Fibroblast of skin of abdomen (primary cell): ENCODE results near the gene NUDT14.

ENCODE experiments used
- DNase-seq: peaks from one replicate; pipeline ENCODE4 v3.0.0-alpha.2; 2013

NUDT14 gene

DNA sequence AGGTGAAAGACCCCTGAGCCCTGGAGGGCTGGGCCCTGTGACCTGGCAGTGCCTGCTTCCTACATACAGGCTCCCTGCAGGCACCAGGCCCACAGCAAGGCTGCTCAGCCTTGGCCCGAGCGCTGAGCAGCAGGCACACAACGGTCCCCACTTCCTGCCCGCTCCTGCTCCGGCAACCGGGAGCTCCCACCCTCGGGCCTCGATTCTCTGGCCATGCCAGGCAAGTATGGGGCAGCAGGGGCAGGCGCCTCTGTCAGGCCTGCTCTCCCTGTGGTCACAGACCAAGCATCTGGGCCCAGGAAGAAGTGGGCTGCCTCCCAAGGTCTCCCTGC is 30.6 kb upstream of the NUDT14 start:
- no peak for DNase-seq

DNA sequence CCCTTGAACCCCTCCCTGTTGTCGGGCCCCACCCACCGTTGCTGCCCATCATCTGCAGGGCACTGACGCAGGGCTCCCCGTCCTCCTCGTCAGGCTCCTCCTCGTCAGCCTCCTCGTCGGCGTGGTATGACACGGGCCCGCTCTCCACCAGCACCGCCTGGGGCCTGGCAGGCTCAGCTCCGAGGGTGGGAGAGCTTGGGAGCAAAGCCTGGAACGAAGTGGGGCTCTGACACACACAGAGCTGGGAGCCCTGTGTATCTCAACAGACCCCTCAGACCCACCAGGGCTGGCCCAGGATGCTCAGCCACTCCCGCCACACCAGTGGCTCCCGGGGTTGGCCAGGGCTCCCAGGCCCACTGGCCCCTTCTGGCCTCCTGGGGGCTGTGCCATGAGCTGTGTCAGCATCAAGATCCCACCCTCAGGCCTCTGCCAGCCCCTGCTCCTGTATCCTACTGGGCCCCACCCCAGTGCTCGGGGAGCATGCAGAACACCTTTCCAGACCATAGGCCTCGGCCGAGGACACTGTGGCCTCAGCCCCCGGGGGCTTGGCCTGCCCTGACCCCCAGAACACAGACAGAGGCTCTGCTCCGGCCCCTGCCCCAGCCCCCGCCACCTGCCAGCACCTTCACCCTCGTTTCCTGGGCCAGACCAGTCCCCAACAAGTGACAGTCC is 30.1 kb upstream of the NUDT14 start:
- no peak for DNase-seq

DNA sequence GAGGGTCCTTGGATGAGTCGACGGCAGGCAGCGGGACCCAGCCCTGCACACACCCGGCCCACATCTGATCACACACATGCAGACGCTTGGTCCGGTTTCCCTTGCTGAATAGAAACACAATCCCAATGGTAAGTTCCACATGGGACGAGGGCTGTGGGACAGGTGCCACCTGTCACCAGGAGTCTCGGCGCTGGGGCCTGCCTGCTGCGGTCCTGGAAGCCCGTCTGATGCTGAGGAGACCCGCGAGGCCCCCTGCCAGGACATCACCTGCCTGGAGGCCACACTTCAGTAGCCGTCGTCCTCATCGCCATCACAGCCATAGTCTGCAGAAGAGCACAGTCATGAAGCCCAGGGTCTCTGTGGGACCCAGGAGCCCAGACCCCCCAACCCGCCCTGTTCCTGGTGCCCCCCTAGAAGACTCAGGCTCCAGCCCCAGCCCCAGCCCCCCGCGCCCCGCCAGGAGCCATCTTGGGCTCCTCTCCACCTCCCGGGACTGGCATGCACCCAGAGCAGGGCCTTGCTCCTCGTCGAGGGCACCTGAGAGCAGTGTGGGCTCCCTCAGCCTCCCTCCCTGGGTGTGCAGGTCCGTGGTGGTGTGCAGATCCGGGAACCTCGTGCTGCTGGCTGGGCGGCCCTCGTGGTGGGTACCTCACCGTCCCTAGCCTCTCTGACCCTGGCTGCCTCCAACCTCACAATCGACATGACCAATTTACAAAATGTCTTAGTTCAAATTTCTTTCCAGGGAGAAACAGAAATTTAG is 29.3 kb upstream of the NUDT14 start:
- no peak for DNase-seq

DNA sequence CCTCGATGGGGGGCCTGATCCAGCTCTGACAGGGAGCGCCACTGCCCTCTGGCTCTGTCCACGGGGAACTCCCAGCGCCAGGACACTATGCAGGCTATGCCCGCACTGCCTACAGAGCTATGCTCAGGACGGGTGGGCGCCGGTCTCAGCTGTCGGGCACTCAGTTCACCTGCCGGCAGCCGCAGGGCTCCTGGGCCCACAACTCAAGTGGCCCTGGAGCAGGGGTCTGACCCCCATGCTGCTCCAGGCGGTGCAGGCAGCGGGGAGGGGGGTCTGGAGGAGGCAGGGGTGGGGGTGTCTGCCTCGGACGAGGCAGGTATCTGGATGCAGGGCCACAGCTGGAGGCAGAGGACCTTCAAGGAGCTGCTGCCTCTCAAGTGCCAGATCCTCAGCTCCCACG is 28.5 kb upstream of the NUDT14 start:
- DNase-seq, result no peak

DNA sequence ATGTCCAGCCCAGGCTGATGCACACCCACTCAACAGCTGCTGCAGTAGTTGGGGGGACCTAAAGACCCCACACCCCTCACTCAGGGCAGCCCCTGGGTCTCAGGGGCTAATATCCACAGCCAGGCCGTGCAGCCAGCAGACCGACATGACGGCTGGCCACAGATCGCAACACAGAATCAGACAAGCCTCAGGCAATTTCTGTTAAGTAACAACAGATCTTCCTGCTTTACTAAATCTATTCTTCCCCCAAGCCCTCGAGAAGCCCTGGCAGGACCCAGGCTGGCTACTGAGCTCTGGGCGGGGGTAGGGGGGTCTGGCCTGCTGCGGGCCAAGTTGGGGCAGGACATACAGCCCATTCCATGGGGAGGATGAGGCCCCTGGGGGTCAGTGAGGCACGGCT is 28.0 kb upstream of the NUDT14 start:
- DNase-seq, result no peak

DNA sequence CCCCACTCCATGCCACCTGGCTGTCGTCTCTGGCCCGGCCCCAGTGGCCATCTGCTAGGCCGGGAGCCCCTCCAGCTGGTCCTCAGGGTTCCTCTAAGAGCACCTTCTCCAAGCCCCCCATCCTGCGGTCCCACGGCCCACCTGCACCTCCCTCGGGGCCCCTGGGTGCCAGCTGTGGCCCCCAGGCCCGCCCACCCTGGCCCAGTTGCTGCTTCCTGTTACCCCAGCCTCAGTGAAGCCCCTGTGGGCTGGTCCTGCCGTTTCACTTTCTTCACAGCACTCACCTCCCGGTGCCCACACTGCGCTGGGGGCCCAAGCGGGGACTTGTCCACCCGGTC is 27.6 kb upstream of the NUDT14 start:
- DNase-seq, result no peak

DNA sequence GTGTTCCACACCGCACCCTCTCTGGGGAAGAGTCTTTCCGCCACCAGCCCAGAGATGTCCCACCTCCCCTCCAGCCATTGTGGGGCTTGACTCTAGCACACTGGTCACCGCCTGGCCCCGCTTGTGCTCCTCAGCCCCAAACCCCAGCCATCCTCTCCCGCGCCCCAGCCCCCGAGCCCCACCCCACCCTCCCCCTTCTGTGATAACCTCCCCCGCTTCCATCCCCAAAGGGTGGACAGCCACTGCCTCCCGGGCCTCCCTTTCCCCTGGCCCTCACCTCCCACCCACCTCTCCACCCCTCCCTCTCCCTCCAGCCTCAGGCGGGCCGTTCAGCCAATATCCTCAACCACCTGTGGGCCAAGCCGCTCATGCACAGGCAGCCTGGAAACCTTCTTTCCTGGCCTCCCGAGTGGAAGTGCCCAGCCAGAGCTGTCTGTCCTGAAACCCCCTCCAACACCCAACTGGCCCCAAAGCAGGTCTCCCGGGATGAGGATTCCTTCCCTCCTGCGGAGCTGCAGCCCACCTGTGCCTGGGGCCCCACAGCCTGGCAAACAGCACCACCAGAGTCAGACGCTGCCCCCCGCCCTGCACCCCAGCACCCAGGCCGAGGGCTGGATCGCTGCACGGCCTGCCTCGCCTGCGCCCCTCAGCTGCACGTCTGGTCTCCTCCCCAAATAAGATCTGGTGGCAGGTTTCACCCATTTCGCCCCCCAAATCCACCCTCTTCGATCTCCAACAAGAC is 27.1 kb upstream of the NUDT14 start:
- DNase-seq, result no peak

DNA sequence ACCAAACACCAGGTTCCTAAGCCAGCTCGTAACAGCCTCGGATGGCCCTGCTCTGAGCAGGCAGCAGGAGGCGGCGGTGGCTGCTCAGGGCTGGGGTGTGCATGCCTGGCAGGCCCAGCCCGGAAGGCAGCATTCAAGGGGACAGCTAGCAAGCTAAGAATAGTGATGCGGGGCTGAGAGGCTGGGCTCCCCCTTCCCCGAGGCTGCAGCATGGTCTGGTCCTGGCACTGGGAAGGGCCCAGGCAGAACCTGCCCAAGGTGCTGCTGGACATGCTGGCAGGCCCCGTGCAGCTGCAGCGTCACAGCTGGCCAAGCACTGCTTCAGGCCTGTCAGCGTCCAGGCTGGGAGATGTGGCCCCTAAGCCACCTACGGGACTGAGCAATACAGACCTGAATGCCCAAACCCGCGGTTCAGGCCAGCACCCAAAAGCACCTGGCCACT is 26.4 kb upstream of the NUDT14 start:
- DNase-seq, result no peak

DNA sequence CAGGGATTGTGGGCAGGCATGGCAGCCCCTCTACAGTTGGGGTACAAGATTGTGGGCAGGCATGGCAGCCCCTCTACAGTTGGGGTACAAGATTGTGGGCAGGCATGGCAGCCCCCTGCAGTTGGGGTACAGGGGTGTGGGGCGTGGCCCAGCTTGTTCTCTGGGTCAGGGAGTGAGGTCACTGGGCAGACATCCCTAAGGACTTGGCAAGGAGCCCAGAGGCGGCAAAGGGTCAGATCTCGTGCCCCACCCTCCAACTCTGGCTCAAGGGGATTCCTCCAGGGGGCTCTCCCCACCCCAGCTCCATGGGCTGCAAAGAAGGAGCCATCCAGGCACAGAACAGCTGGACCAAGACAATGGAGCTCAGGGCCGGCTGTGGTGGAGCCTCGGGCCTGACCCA is 25.8 kb upstream of the NUDT14 start:
- no peak for DNase-seq

DNA sequence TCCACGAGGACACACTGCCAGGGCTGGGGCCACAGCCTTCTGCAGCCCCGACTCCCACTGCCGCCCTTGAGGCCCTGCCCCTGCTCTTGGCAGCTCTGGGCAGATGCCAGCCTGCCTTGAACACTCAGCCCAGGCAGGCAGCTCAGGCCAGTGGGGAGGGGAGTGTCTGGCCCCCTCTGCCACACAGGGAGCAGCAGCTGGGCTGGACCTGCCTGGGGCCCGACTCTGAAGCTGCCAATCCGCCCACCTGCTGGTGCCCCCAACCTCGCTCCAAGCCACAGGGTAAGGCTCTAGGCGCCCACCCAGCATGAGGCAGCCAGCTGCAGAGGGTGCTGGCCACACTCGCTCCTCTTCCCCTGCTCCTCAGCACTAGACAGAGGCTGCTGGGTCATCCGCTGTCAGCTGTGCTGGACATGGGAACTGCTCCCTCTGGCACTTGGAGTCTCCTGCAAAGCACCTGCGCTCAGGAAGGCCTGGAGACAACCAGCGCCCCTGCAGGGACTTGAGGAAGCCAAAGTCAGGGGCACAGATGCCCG is 24.6 kb upstream of the NUDT14 start:
- no peak for DNase-seq

DNA sequence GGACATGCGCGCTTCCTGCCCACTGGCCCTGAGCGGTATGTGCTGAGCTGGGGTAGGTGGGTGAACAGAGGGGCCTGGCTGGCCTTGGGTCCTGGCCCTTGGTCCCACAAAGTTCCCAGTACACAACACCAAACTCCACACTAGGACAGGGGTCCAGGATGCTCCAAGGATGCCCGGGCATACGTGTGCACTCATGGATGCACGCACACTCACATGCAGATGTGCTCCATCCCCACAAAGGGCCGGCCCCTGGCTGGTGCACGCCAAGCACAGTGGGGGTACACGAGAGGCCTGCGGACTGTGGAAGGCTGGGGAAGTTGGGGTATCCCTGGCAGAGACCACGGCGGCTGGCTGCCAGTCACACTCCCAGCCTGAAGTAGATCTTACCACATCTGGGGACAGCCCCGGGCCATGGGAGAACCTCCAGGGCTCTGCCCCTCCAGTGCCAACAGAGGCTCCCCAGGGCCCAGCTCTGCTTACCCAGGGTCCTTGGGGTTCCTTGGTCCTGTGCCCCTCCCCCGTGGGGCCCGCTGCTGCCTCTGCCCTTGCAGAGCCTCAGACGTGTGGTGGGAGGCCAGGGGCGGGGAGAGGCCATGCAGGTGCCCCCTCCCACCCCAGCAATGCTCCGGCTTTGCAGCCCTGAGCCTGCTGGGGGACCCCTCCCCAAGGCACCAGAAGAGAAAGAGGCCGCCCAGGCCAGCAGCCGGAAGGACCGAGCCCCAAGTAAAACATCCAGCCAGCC is 24.0 kb upstream of the NUDT14 start:
- DNase-seq, result no peak

DNA sequence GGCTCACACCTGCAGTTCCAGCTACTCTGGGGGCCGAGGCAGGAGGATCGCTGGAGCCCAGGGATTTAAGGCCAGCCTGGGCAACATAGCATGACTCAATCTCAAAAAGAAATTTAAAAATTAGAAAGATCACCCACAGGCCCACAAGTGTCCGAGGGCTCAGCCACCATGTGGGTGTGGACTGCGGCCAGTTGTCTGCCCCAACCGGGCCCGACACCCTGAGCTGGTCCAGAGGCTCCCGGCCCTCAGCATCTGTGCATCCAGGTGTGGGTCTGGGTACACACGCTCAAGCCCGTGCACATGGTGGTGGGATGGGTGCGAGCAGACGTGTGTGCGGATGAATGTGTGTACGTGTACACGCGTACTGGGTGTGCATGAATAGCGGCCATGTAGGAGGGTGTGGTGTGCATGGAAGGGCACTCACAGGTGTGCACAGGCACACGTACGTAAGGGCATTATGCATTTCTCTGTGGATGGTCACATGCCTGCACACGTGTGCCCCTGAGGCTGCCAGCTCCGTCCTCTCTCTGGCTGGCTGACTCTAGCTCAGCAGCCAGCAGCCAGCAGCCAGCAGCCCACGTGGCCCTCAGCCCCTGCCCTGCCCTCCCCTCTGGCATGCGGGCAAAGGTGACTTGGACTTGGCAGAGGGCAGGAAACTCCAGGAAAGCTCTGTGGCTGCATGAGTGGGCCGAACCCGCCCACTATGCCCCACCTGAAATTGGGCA is 23.3 kb upstream of the NUDT14 start:
- DNase-seq, result no peak

DNA sequence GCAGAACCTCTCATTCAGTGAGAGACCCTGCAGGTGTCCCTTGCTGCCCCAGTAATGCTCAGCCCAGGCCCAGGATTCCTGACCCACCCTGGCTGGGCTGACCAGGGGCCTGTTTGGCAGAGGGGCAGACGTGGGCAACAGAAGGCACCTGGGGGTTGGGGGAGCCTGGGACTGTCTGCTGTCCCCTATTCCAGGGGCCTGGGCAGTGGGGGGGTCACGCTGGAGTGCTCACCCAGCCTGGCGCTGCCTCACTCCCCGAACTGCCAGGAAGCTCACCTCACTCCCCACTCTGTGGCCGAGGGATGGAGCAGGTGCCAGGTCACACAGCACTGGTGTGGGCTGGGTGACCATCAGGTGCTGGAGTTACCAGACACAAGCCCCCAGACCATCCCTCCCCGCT is 22.6 kb upstream of the NUDT14 start:
- DNase-seq, result no peak

DNA sequence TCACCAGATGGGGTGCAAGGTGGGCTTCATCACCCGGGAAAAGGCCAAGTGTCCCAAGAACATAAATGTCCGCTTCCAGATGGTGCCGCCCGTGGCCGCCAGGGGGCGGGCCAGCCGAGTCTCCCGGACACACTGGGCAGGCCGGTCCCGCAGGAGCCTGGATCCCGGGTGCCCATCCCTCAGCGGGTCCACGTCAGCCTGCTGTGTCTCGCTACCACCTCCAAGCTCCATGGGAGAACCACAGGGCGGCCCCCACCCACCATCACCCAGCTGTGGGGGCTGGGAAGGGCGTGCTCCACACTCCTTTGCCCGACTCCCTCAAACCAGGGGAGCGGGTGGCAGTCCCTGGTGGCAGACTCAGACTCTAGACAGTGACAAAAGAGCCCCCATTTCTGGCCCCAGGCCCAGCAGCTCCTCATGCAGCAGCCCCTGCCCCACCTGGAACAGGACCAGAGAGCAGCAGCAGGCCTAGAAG is 22.0 kb upstream of the NUDT14 start:
- peak; percentile 58 for DNase-seq

DNA sequence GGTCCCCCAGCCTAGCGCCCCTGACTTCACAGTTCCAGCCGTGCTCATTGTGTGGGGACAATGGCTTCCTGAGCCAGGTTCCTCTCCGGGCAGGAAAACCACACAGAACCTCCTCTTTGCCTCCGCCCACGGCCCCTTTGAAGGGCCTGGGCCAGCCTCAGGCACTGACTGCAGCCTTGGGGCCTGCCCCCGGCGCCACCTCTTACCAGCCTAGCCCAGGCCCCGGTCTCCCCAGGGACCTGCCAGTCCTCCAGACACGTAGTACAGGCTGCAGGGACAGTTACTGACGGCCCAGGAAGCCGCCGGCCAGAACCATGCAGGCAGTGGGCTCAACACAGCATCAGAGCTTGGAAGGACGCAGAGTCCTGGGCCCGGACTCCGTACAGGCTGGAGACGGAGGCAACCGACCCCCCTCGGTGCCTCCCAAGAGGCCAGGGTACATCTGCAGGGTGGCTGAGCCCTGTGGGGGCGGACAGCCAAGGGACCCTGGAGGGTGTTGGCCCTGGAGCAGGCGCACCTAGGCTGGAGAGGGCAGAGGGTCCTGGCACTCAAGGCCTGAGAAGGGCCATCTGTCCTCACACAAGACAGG is 20.9 kb upstream of the NUDT14 start:
- no peak for DNase-seq

DNA sequence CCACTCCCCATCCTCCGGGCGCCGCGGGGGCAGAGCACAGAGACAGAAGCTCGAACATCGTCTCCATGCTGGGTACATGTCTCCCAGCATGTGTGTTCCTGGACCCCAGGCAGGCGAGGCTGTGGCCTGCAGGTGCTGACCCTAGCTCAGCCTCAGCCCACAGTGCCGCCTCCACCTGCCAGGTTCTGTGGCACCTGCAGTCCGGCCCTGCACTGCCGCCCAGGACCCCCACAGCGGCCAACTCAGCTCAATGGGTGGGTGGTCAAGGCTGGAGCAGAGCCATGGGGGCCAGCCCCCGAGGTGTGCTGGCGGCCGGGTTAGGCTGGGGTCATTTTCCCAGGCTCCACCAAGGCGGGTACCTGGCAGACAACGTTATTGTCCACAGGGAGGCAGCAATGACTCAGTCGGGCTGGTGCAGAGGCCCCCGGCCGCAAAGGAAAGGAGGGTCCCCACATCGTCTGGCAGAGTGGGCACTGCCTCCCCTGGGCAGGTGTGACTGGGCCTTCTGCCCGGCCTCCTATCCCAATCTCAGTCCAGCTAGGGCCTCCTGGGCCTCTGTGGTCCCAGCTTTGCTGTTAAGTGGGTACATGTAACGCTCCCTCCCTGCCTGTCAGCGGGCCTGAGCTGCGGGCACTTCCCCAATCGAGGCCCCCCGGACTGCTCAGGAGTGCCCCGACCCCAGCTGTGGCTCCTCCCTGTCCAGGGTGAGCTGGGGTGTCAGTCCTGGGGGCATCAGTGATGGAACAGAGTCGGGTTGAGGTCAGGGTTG is 20.2 kb upstream of the NUDT14 start:
- no peak for DNase-seq

DNA sequence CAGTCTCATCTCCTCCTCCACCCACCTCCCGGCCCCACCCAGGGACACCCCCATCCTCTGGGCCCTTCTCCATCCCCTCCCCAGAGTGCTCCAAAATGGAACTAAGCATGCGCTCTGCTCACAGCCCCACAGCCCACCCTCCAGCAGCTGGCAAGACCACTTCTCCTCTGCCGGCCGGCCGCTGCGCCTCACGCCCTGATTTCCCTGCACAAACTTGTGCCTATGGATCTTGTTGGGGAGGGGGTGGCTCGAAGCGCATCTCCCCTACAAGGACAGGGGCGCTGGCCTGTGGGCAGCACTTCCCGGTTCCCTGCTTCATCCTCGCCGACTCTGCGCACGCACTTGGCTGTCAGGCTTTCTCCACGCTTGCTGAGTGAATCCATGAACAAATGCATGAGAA is 19.5 kb upstream of the NUDT14 start:
- DNase-seq, result no peak

DNA sequence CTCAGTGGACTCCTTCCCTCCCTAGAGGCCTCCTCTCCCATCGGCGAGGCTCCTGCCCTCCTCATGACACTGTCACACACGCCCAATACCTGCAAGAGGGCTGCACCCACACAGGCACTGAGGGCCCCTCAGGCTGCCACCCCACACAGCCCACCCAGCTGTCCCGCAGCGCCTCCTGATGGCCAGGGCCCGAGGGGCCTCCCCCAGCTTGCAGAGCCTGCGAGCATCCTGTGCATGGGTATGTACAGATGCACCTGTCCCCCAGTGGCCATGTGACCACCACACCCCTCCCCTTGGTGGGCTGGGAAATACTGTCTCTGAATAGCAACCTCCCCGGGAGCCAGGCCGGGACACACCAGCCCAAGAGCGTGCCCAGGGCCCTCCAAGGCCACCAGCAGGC is 19.0 kb upstream of the NUDT14 start:
- no peak for DNase-seq

DNA sequence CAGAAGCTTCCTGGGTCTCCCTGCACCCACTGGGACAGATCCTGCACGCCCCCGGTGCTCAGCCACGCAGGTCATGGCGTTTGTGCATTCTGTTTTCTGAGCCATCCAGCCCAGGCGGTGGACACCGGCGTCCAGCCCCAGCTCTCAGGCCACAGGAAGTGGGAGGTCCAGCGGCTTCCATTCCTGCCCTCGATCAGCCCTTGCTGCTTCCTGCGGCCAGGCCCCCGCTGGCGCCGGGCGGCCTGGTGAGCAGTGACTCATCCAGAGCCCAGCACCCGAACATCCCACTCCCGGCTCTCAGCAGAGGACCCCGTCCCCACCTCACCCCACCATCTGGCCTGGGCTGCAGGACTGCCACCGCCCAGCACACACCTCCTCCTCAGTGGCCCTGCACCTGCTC is 18.0 kb upstream of the NUDT14 start:
- no peak for DNase-seq

DNA sequence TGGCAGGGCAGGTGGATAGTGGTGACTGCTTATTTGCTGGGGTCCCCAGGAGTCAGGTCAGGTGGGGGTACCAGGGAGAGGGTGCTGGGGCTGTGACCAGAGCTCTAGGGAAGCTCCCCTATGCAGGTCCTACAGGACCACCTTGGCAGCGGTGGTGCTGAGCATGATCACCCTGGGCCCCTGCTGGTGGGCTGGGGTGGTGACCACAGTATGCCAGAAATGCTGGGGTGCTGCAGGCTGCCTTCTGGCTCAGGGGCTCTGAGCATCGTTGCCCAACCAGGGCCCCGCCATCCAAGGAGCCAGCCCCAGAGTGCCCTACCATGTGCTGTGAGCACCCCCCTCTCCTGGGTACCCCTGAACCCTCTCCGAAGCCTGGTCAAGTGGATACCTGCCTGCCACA is 17.5 kb upstream of the NUDT14 start:
- no peak for DNase-seq

DNA sequence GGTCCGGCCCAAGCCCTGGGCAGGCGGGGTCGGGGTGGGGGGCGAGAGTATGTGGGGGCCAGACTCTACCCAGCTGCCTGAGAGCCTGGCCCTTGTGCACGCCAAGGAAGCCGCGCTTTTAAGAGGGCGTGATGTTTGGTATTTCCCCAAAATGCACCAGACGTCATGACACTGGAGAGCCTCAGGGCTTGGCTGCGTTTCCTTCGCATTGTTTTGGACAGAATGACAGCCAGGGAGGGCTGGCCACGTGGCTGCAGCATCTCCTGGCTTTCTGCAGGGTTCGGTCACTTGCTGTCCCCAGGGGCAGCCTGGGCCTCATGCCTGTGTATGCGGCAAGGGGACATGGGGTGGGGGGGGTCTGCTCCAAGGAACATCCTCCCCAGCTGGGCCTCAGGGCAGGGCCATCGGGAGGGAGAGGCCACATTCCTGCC is 16.1 kb upstream of the NUDT14 start:
- no peak for DNase-seq
